ENCODE data around the gene KCNMA1. TPM values are rescaled to one million over a fixed set of nuclear protein-coding genes. Genes with fewer than 3 reads are reported as not detected.

Gene KCNMA1
- polyA plus RNA-seq, 1 of the 3 experiments (the other 2 are of a cell fraction): 107 TPM

- DNase-seq: no peak
- CTCF ChIA-PET: interaction anchor here (0.9 to 2.6 kb wide), 2 partner anchors 13 to 23 kb away, joined by 3 to 9 read pairs; no protein-coding TSS in a partner anchor
- Histone ChIP-seq H4K20me1 (ENCODE audit: insufficient read depth) (no peaks in the 10 kb centered on the region), H3K27me3 (ENCODE audit: insufficient read depth) (no peaks in the 10 kb centered on the region), H3K9me3 (no peaks in the 10 kb centered on the region), H3K27ac (ENCODE audit: low read depth in 2 of 2, low read length in 1 of 2) (peak overlapping the region; percentile 87 to 96), H3K4me2 (peak overlapping the region; percentile 61), H3F3A (replicated peaks; ENCODE audit: insufficient read depth) (peaks cover 31% of the 10 kb centered on the region), H2AFZ (ENCODE audit: low read depth) (peak overlapping the region; percentile 1; the same call in 1 of the 2 replicates), H3K36me3 (replicated peaks in 1 of 2; ENCODE audit: control insufficient read depth in 1 of 2, insufficient read depth in 2 of 2, low read length in 1 of 2) (no peaks in the 10 kb centered on the region), H3K4me3 (ENCODE audit: low read depth in 2 of 2, low read length in 1 of 2) (no peak overlapping the region), H3K9me2 (no peaks in the 10 kb centered on the region), H3K4me1 (ENCODE audit: control insufficient read depth in 1 of 2, insufficient read depth in 2 of 2, low read depth in 1 of 2, low read length in 1 of 2) (peaks cover 30 to 34% of the 10 kb centered on the region in 2 experiments), H3K79me2 (ENCODE audit: insufficient read depth) (no peaks in the 10 kb centered on the region), H3K9ac (peak overlapping the region; percentile 68)
- TF ChIP-seq IRF3 (IDR thresholded peaks at IDR 0.05; ENCODE audit: low read depth, low read length) (no peak), MEF2A (IDR thresholded peaks at IDR 0.05; ENCODE audit: borderline replicate concordance, low read depth) (no peak), MAX (IDR thresholded peaks at IDR 0.05; ENCODE audit: low read depth) (0 out of 2 replicates have a peak, but pooled peaks have one; percentile 46), PBX3 (IDR thresholded peaks at IDR 0.05) (peak; percentile 74), RXRA (IDR thresholded peaks at IDR 0.05; ENCODE audit: borderline replicate concordance, low read depth) (no peak), POLR2AphosphoS5 (IDR thresholded peaks at IDR 0.05; ENCODE audit: low read depth, low read length) (no peak), NRF1 (IDR thresholded peaks at IDR 0.05; ENCODE audit: low read depth, low read length) (no peak), RCOR1 (IDR thresholded peaks at IDR 0.05; ENCODE audit: low read length) (no peak), TEAD4 (IDR thresholded peaks at IDR 0.05; ENCODE audit: borderline replicate concordance, insufficient read depth) (no peak), TCF12 (IDR thresholded peaks at IDR 0.05) (peak; percentile 79), JUND (IDR thresholded peaks at IDR 0.05) (no peak; the same call in 1 of the 2 replicates), NFIC (IDR thresholded peaks at IDR 0.05; ENCODE audit: borderline replicate concordance) (peak; percentile 72), MXI1 (IDR thresholded peaks at IDR 0.05; ENCODE audit: low read depth, low read length) (no peak), EP300 (IDR thresholded peaks at IDR 0.05; ENCODE audit: borderline replicate concordance in 1 of 2, low read depth in 1 of 2, low read length in 1 of 2) (peak in 1 of 2 experiments; percentile 61; a peak in 1 of 4 replicates), TAF1 (IDR thresholded peaks at IDR 0.05; ENCODE audit: borderline replicate concordance, low read depth, low read length) (no peak), USF2 (IDR thresholded peaks at IDR 0.05; ENCODE audit: borderline replicate concordance, low read depth, low read length) (no peak)
- POLR2A ChIA-PET: no interaction called here
- 56% methylated on average over 6 of the region's 6 CpGs for WGBS (ENCODE audit: low lambda C conversion rate)
Measured at GRCh38 chr10:77415313-77415960, 222.2 kb downstream of the KCNMA1 start.

Data from SK-N-SH (cell line).